GDM1 (cell line): ENCODE data around the gene CDC20B.
"Not testable (repeated sequence)": the region's sequence is repeated elsewhere in the genome, so short reads cannot be mapped to it uniquely, and the experiment has no call there.

Experiments used
- DNase-seq: peaks from one replicate; lab custom pipeline; 2025; lab: John Stamatoyannopoulos, UW

CDC20B gene

GRCh38 chr5:55104036-55104772, 68.8 kb downstream of the CDC20B start:
- DNase-seq = no peak

- DNase-seq = no peak
These were observed 70.6 kb downstream of the CDC20B start, which contains the start of gene GZMA for GRCh38 chr5:55102348-55102747. Gene GZMA, plus strand, starts transcription at chr5:55102646. Its CDS starts 37 bp downstream, at chr5:55102683.

GRCh38 chr5:55101556-55102276, 71.3 kb downstream of the CDC20B start:
- DNase-seq = no peak

- not testable (repeated sequence) for DNase-seq
These were observed 71.8 kb downstream of the CDC20B start for GRCh38 chr5:55101148-55101547.

- DNase-seq = no peak
These were observed 76.1 kb downstream of the CDC20B start for GRCh38 chr5:55096861-55097260.

GRCh38 chr5:55096182-55096581, 76.8 kb downstream of the CDC20B start:
- no peak for DNase-seq

- not testable (repeated sequence) for DNase-seq
These were observed 82.0 kb downstream of the CDC20B start for GRCh38 chr5:55091011-55091410.

GRCh38 chr5:55089301-55089700, 83.7 kb downstream of the CDC20B start:
- not testable (repeated sequence) for DNase-seq

GRCh38 chr5:55081541-55081940, 91.4 kb downstream of the CDC20B start:
- no peak for DNase-seq

GRCh38 chr5:55073211-55073610, 99.8 kb downstream of the CDC20B start:
- DNase-seq = no peak

GRCh38 chr5:55072666-55073065, 100.3 kb downstream of the CDC20B start:
- DNase-seq = no peak

GRCh38 chr5:55071413-55071812, 101.6 kb downstream of the CDC20B start:
- no peak for DNase-seq

GRCh38 chr5:55070968-55071367, 102.0 kb downstream of the CDC20B start:
- no peak for DNase-seq

GRCh38 chr5:55066277-55066676, 106.7 kb downstream of the CDC20B start:
- no peak for DNase-seq

GRCh38 chr5:55064523-55064922, 108.5 kb downstream of the CDC20B start:
- no peak for DNase-seq

GRCh38 chr5:55063899-55064298, 109.1 kb downstream of the CDC20B start:
- DNase-seq = no peak

GRCh38 chr5:55063220-55063863, 109.6 kb downstream of the CDC20B start:
- DNase-seq = no peak
